ENCODE results near the gene SUN3.
"Not testable (repeated sequence)": the region's sequence is repeated elsewhere in the genome, so short reads cannot be mapped to it uniquely, and the experiment has no call there.

The SUN3 gene

GRCh38 chr7:48031111-48031510 lies 2.2 kb upstream of the SUN3 start:
- DNase-seq (ENCODE audit: low spot score) = no peak

GRCh38 chr7:48025624-48026023 lies 3.3 kb downstream of the SUN3 start:
- no peak for DNase-seq (ENCODE audit: low spot score)

- no peak for DNase-seq (ENCODE audit: low spot score)
These were observed 11.2 kb downstream of the SUN3 start for GRCh38 chr7:48017674-48018073.

- DNase-seq (ENCODE audit: low spot score) = no peak
These were observed 12.3 kb downstream of the SUN3 start for GRCh38 chr7:48016641-48017040.

- no peak for DNase-seq (ENCODE audit: low spot score)
These were observed 17.0 kb downstream of the SUN3 start for GRCh38 chr7:48011951-48012350.

- DNase-seq (ENCODE audit: low spot score) = peak; percentile 7
These were observed 17.6 kb downstream of the SUN3 start for GRCh38 chr7:48011323-48011722.

- no peak for DNase-seq (ENCODE audit: low spot score)
These were observed 19.0 kb downstream of the SUN3 start for GRCh38 chr7:48009954-48010353.

GRCh38 chr7:48009257-48009656 lies 19.6 kb downstream of the SUN3 start:
- no peak for DNase-seq (ENCODE audit: low spot score)

- no peak for DNase-seq (ENCODE audit: low spot score)
These were observed 22.0 kb downstream of the SUN3 start for GRCh38 chr7:48006866-48007265.

- no peak for DNase-seq (ENCODE audit: low spot score)
These were observed 24.3 kb downstream of the SUN3 start for GRCh38 chr7:48004638-48005037.

GRCh38 chr7:48004032-48004431 lies 24.9 kb downstream of the SUN3 start:
- no peak for DNase-seq (ENCODE audit: low spot score)

GRCh38 chr7:48000164-48000563 lies 28.7 kb downstream of the SUN3 start:
- DNase-seq (ENCODE audit: low spot score) = not testable (repeated sequence)

- DNase-seq (ENCODE audit: low spot score) = no peak
These were observed 29.5 kb downstream of the SUN3 start for GRCh38 chr7:47999413-47999812.

- DNase-seq (ENCODE audit: low spot score) = no peak
These were observed 36.5 kb downstream of the SUN3 start for GRCh38 chr7:47992446-47992845.

GRCh38 chr7:47991741-47992311 lies 37.1 kb downstream of the SUN3 start:
- DNase-seq (ENCODE audit: low spot score) = peak; percentile 81

GRCh38 chr7:47991270-47991669 lies 37.6 kb downstream of the SUN3 start:
- no peak for DNase-seq (ENCODE audit: low spot score)

GRCh38 chr7:47990592-47990991 lies 38.3 kb downstream of the SUN3 start:
- no peak for DNase-seq (ENCODE audit: low spot score)

GRCh38 chr7:47989607-47990400 lies 39.1 kb downstream of the SUN3 start:
- not testable (repeated sequence) for DNase-seq (ENCODE audit: low spot score)

GRCh38 chr7:47988496-47989386 lies 40.2 kb downstream of the SUN3 start:
- DNase-seq (ENCODE audit: low spot score) = no peak

GRCh38 chr7:47982610-47983009 lies 46.3 kb downstream of the SUN3 start:
- DNase-seq (ENCODE audit: low spot score) = no peak

- DNase-seq (ENCODE audit: low spot score) = not testable (repeated sequence)
These were observed 48.3 kb downstream of the SUN3 start for GRCh38 chr7:47980648-47981047.

- no peak for DNase-seq (ENCODE audit: low spot score)
These were observed 49.1 kb downstream of the SUN3 start for GRCh38 chr7:47979832-47980181.
